ENCODE data around the gene PIGV. TPM values are rescaled to one million over a fixed set of nuclear protein-coding genes. Genes with fewer than 3 reads are reported as not detected.
A peak's percentile ranks its signal among the peaks of the same experiment; 100 is the strongest.

Gene PIGV
- polyA plus RNA-seq, 4 donors = 3.4 to 19.6 (median 8.5) TPM

DNA sequence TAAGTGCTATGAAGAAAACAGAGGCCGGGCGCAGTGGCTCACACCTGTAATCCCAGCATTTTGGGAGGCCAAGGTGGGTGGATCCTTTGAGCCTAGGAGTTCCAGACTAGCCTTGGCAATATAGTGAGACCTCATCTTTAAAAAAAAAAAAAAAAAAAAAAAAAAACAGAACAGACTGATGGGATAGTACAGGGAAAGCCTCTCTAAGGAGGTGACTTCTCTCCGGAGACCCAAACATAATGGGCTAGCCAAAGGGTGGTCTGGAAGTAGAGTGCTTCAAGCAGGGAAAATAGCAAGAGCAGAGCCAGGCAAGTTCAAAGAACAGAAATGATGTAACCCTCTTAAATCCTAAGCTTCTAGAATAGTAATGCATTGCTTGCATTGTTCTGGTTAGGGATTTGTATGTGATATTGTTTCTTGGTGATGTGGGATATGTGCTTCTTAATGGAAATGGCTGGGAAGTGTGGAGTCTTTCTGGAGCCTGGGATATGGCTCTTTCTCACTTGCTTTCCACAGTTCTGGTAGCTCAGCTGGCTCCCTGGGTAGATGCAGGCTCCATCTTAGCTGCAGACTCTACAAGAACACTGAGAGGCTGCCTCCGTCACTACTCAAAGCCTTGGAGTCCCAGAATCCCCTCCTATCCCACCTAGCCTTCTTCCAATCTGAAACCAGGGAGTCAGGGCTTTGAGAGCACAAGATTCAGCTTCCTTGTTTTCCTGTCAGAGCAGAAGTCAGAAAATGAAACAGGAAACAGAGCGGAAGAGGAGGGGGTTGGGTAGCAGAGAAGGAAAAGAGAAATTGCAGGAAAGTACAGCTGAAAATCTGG, 1.9 kb upstream of the PIGV start:
- no peaks in the 10 kb centered on the region for H3K9me3 ChIP-seq (ENCODE audit: control insufficient read depth in 2 of 2, insufficient read depth in 1 of 2, low read depth in 1 of 2, low read length in 1 of 2)
- H3K4me1 ChIP-seq (ENCODE audit: control insufficient read depth in 3 of 3, insufficient read depth in 2 of 3, low read depth in 1 of 3, low read length in 2 of 3) = peaks cover 2 to 42% (median 19%) of the 10 kb centered on the region in 3 donors
- 67 to 82% (median 68%) methylated on average over 5 of the region's 5 CpGs for WGBS, 3 donors
- H3K4me3 ChIP-seq (ENCODE audit: low read depth in 1 of 3, low read length in 3 of 3) = no peak overlapping the region
- no peaks in the 10 kb centered on the region for H3K27me3 ChIP-seq (ENCODE audit: control insufficient read depth in 3 of 3, insufficient read depth in 3 of 3, low read length in 3 of 3)
- H3K27ac ChIP-seq (ENCODE audit: low read depth in 1 of 3, low read length in 2 of 3) = peak overlapping the region; percentile 82 to 98 (median 97)
- no peak for FAIRE-seq
- peak; percentile 54 to 63 for DNase-seq
- peaks cover 2 to 12% (median 6%) of the 10 kb centered on the region in 3 donors for H3K36me3 ChIP-seq (ENCODE audit: control insufficient read depth in 3 of 3, insufficient read depth in 2 of 3, low read depth in 1 of 3, low read length in 3 of 3)

DNA sequence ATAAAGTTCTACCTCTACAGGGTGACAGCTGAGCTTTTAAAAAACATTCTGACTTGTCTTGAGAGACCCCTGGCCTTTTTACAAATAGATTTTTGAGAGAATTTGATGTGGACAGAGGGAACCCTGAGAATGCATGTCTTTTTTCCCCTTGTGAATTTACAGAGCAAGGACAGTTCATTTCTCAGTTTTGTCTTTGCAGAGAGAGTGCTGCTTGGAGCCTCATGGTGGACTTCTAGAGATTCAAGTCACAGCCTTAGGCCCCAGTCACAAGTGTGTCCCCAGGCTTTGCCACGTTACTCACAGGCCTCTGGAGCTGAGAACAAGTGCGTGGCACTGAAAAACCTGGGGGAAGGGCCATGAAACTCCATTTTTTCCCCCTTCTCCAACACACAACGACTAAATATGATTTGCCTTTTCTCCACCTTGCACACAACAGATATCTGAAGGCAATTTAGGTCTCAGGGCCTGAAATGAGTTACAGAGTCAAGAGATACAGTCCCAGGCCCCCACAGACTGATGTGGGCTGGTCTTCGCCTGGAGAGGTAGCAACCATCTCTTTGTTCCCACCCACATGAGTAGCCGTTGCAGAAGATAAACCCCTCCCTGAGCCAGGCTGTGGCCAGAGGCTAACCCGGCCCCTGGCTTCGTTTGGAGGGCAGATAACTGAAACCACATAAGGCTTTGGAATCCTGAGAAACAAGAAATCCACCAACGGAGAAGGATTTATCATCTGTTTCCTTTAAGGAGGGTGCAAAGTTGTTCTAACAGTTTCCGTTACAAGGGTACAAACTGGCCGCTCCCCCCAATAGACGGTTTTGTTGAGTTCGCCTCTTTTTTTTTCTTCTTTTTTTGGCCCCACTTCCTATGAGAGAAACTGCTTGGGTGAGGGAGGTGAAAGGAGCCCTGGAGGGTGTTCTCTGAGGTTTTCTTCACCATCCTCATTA, 1.0 kb upstream of the PIGV start:
- H3K27ac ChIP-seq (ENCODE audit: low read depth in 1 of 3, low read length in 2 of 3) = peak overlapping the region; percentile 82 to 98 (median 97)
- no peak for FAIRE-seq
- peak overlapping the region; percentile 57 to 81 (median 64) for H3K4me3 ChIP-seq (ENCODE audit: low read depth in 1 of 3, low read length in 3 of 3)
- peak; percentile 55 to 63 for DNase-seq
- H3K27me3 ChIP-seq (ENCODE audit: control insufficient read depth in 3 of 3, insufficient read depth in 3 of 3, low read length in 3 of 3) = no peaks in the 10 kb centered on the region
- peaks cover 2 to 11% (median 4%) of the 10 kb centered on the region in 3 donors for H3K36me3 ChIP-seq (ENCODE audit: control insufficient read depth in 3 of 3, insufficient read depth in 2 of 3, low read depth in 1 of 3, low read length in 3 of 3)
- 10 to 21% (median 14%) methylated on average over 12 of the region's 12 CpGs for WGBS, 3 donors
- H3K4me1 ChIP-seq (ENCODE audit: control insufficient read depth in 3 of 3, insufficient read depth in 2 of 3, low read depth in 1 of 3, low read length in 2 of 3) = peaks cover 2 to 42% (median 19%) of the 10 kb centered on the region in 3 donors
- no peaks in the 10 kb centered on the region for H3K9me3 ChIP-seq (ENCODE audit: control insufficient read depth in 2 of 2, insufficient read depth in 1 of 2, low read depth in 1 of 2, low read length in 1 of 2)

GRCh38 chr1:26787381-26787705, 407 bp upstream of the PIGV start:
- FAIRE-seq (no peak), DNase-seq (no peak)
- peaks cover 2 to 42% (median 19%) of the 10 kb centered on the region in 3 donors for H3K4me1 ChIP-seq (ENCODE audit: control insufficient read depth in 3 of 3, insufficient read depth in 2 of 3, low read depth in 1 of 3, low read length in 2 of 3)

GRCh38 chr1:26788515-26788785, 700 bp downstream of the PIGV start:
- H3K27me3 ChIP-seq (ENCODE audit: control insufficient read depth in 3 of 3, insufficient read depth in 3 of 3, low read length in 3 of 3) = no peaks in the 10 kb centered on the region
- H3K27ac ChIP-seq (ENCODE audit: low read depth in 1 of 3, low read length in 2 of 3) = peak overlapping the region; percentile 82 to 98 (median 97)
- peaks cover 4 to 11% (median 5%) of the 10 kb centered on the region in 3 donors for H3K36me3 ChIP-seq (ENCODE audit: control insufficient read depth in 3 of 3, insufficient read depth in 2 of 3, low read depth in 1 of 3, low read length in 3 of 3)
- 1 to 2% (median 1%) methylated on average over 10 of the region's 10 CpGs for WGBS, 3 donors
- FAIRE-seq = no peak
- DNase-seq = no peak
- no peaks in the 10 kb centered on the region for H3K9me3 ChIP-seq (ENCODE audit: control insufficient read depth in 2 of 2, insufficient read depth in 1 of 2, low read depth in 1 of 2, low read length in 1 of 2)
- peaks cover 2 to 38% (median 16%) of the 10 kb centered on the region in 3 donors for H3K4me1 ChIP-seq (ENCODE audit: control insufficient read depth in 3 of 3, insufficient read depth in 2 of 3, low read depth in 1 of 3, low read length in 2 of 3)
- peak overlapping the region; percentile 57 to 81 (median 64) for H3K4me3 ChIP-seq (ENCODE audit: low read depth in 1 of 3, low read length in 3 of 3)

More at GRCh38 chr1:26787381-26787705, 407 bp upstream of the PIGV start:
- Histone ChIP-seq H3K36me3 (ENCODE audit: control insufficient read depth in 3 of 3, insufficient read depth in 2 of 3, low read depth in 1 of 3, low read length in 3 of 3) (peaks cover 0 to 11% (median 4%) of the 10 kb centered on the region in 3 donors), H3K9me3 (ENCODE audit: control insufficient read depth in 2 of 2, insufficient read depth in 1 of 2, low read depth in 1 of 2, low read length in 1 of 2) (no peaks in the 10 kb centered on the region), H3K4me3 (ENCODE audit: low read depth in 1 of 3, low read length in 3 of 3) (peak overlapping the region; percentile 57 to 81 (median 64)), H3K27me3 (ENCODE audit: control insufficient read depth in 3 of 3, insufficient read depth in 3 of 3, low read length in 3 of 3) (no peaks in the 10 kb centered on the region), H3K27ac (ENCODE audit: low read depth in 1 of 3, low read length in 2 of 3) (peak overlapping the region; percentile 82 to 98 (median 97))
- WGBS, 3 donors = 0% methylated on average over 11 of the region's 11 CpGs

DNA sequence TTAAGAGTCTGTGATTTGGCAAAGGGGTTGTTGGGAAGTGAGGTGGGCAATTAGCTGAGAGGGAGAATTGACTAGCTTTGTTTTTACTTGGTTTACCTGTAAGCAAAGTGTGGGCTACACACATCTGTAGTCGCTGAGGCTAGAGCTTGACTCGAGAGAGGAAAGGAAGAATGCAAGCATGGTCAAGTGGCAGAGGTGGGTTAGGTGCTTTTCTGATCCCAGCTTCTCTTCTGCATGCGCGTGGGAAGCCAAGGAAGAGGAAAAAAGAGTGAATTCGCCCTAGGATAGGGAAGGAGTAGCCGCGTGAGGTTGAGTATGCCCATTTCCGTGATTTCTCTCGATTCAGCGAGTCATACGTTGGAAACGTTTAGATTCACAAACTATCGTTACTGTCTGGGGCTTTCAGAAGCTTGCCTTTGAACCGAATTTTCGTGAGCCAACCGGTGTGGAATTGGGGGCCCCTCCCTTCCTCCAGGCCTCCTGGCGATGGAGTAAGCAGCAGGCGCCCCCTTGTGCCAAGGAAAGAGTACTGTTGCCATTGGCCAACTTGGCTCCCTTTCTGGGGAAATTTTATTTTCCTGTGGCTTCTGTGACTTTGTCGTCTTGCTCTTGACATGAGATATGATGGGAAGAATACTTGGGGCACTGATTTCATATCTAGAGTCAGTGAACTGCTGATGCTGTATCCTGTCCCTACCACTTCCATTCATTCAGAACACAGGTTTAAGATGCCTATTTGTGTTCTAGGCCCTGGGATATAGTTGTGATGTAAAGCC, 1.3 kb downstream of the PIGV start:
- H3K4me3 ChIP-seq (ENCODE audit: low read depth in 1 of 3, low read length in 3 of 3) = peak overlapping the region; percentile 3 to 81 (median 57)
- H3K9me3 ChIP-seq (ENCODE audit: control insufficient read depth in 2 of 2, insufficient read depth in 1 of 2, low read depth in 1 of 2, low read length in 1 of 2) = no peaks in the 10 kb centered on the region
- FAIRE-seq = no peak
- 0 to 1% (median 0%) methylated on average over 19 of the region's 19 CpGs for WGBS, 3 donors
- H3K27ac ChIP-seq (ENCODE audit: low read depth in 1 of 3, low read length in 2 of 3) = peak overlapping the region; percentile 82 to 98 (median 97)
- peak; percentile 88 to 90 for DNase-seq
- H3K27me3 ChIP-seq (ENCODE audit: control insufficient read depth in 3 of 3, insufficient read depth in 3 of 3, low read length in 3 of 3) = no peaks in the 10 kb centered on the region
- H3K4me1 ChIP-seq (ENCODE audit: control insufficient read depth in 3 of 3, insufficient read depth in 2 of 3, low read depth in 1 of 3, low read length in 2 of 3) = peaks cover 0 to 32% (median 12%) of the 10 kb centered on the region in 3 donors
- H3K36me3 ChIP-seq (ENCODE audit: control insufficient read depth in 3 of 3, insufficient read depth in 2 of 3, low read depth in 1 of 3, low read length in 3 of 3) = peaks cover 4 to 11% (median 5%) of the 10 kb centered on the region in 3 donors

- Histone ChIP-seq H3K27me3 (ENCODE audit: control insufficient read depth in 3 of 3, insufficient read depth in 3 of 3, low read length in 3 of 3) (no peaks in the 10 kb centered on the region), H3K4me3 (ENCODE audit: low read depth in 1 of 3, low read length in 3 of 3) (no peak overlapping the region), H3K27ac (ENCODE audit: low read depth in 1 of 3, low read length in 2 of 3) (no peak overlapping the region), H3K36me3 (ENCODE audit: control insufficient read depth in 3 of 3, insufficient read depth in 2 of 3, low read depth in 1 of 3, low read length in 3 of 3) (peaks cover 4 to 14% (median 9%) of the 10 kb centered on the region in 3 donors), H3K9me3 (ENCODE audit: control insufficient read depth in 2 of 2, insufficient read depth in 1 of 2, low read depth in 1 of 2, low read length in 1 of 2) (no peaks in the 10 kb centered on the region), H3K4me1 (ENCODE audit: control insufficient read depth in 3 of 3, insufficient read depth in 2 of 3, low read depth in 1 of 3, low read length in 2 of 3) (peaks cover 0 to 27% (median 8%) of the 10 kb centered on the region in 3 donors)
- DNase-seq = no peak
- 60 to 68% (median 65%) methylated on average over 3 of the region's 3 CpGs for WGBS, 3 donors
- FAIRE-seq = no peak
Measured at GRCh38 chr1:26789612-26789865, 1.8 kb downstream of the PIGV start.

GRCh38 chr1:26789931-26790330, 2.2 kb downstream of the PIGV start:
- DNase-seq (no peak), FAIRE-seq (no peak)
- no peaks in the 10 kb centered on the region for H3K27me3 ChIP-seq (ENCODE audit: control insufficient read depth in 3 of 3, insufficient read depth in 3 of 3, low read length in 3 of 3)
- no peaks in the 10 kb centered on the region for H3K9me3 ChIP-seq (ENCODE audit: control insufficient read depth in 2 of 2, insufficient read depth in 1 of 2, low read depth in 1 of 2, low read length in 1 of 2)
- no peak overlapping the region for H3K4me3 ChIP-seq (ENCODE audit: low read depth in 1 of 3, low read length in 3 of 3)
- WGBS, 3 donors = 77 to 80% (median 78%) methylated on average over 4 of the region's 4 CpGs
- no peak overlapping the region for H3K27ac ChIP-seq (ENCODE audit: low read depth in 1 of 3, low read length in 2 of 3)
- H3K36me3 ChIP-seq (ENCODE audit: control insufficient read depth in 3 of 3, insufficient read depth in 2 of 3, low read depth in 1 of 3, low read length in 3 of 3) = peaks cover 4 to 18% (median 10%) of the 10 kb centered on the region in 3 donors
- H3K4me1 ChIP-seq (ENCODE audit: control insufficient read depth in 3 of 3, insufficient read depth in 2 of 3, low read depth in 1 of 3, low read length in 2 of 3) = peaks cover 0 to 26% (median 8%) of the 10 kb centered on the region in 3 donors

GRCh38 chr1:26790551-26790953, 2.8 kb downstream of the PIGV start:
- H3K4me3 ChIP-seq (ENCODE audit: low read depth in 1 of 3, low read length in 3 of 3) = no peak overlapping the region
- 64 to 80% (median 65%) methylated on average over 5 of the region's 5 CpGs for WGBS, 3 donors
- no peaks in the 10 kb centered on the region for H3K27me3 ChIP-seq (ENCODE audit: control insufficient read depth in 3 of 3, insufficient read depth in 3 of 3, low read length in 3 of 3)
- no peaks in the 10 kb centered on the region for H3K9me3 ChIP-seq (ENCODE audit: control insufficient read depth in 2 of 2, insufficient read depth in 1 of 2, low read depth in 1 of 2, low read length in 1 of 2)
- peaks cover 0 to 24% (median 8%) of the 10 kb centered on the region in 3 donors for H3K4me1 ChIP-seq (ENCODE audit: control insufficient read depth in 3 of 3, insufficient read depth in 2 of 3, low read depth in 1 of 3, low read length in 2 of 3)
- no peak for FAIRE-seq
- H3K36me3 ChIP-seq (ENCODE audit: control insufficient read depth in 3 of 3, insufficient read depth in 2 of 3, low read depth in 1 of 3, low read length in 3 of 3) = peaks cover 4 to 22% (median 10%) of the 10 kb centered on the region in 3 donors
- DNase-seq = no peak
- H3K27ac ChIP-seq (ENCODE audit: low read depth in 1 of 3, low read length in 2 of 3) = no peak overlapping the region
